Tongue (tissue), 2 donors: ENCODE measurements around the gene CAMKK2. TPM values are rescaled to one million over a fixed set of nuclear protein-coding genes. Genes with fewer than 3 reads are reported as not detected.
"Not testable (repeated sequence)": the region's sequence is repeated elsewhere in the genome, so short reads cannot be mapped to it uniquely, and the experiment has no call there.

Source experiments
- DNase-seq: peaks from one replicate; pipeline ENCODE4 v3.0.0-alpha.2; 2015
- total RNA-seq: library from RNA; depleted of rRNA; stranded (reverse); fragments of >200 nt; gene quantifications from one replicate; pipeline ENCODE4 v1.2.3, GENCODE V29; 2014

Gene CAMKK2
- total RNA-seq, 1 donor from 2014 or later: 16.8 TPM

GRCh38 chr12:121298411-121298810 is 1.9 kb upstream of the CAMKK2 start:
- DNase-seq: not testable (repeated sequence)

- peak; percentile 39 for DNase-seq
Observed at GRCh38 chr12:121297435-121297991, 1.0 kb upstream of the CAMKK2 start.

GRCh38 chr12:121295746-121296617 is 527 bp downstream of the CAMKK2 start:
- peak; percentile 24 for DNase-seq

GRCh38 chr12:121295116-121295745 is 1.3 kb downstream of the CAMKK2 start:
- DNase-seq: no peak

GRCh38 chr12:121294151-121294889 is 2.2 kb downstream of the CAMKK2 start:
- no peak for DNase-seq

- DNase-seq: no peak
Observed at GRCh38 chr12:121293603-121294002, 2.9 kb downstream of the CAMKK2 start.

- no peak for DNase-seq
Observed at GRCh38 chr12:121290410-121290809, 6.1 kb downstream of the CAMKK2 start.

- no peak for DNase-seq
Observed at GRCh38 chr12:121289962-121290361, 6.5 kb downstream of the CAMKK2 start.

- DNase-seq: peak; percentile 23
Observed at GRCh38 chr12:121288986-121289385, 7.5 kb downstream of the CAMKK2 start.

- DNase-seq: no peak
Observed at GRCh38 chr12:121288158-121288845, 8.2 kb downstream of the CAMKK2 start.

GRCh38 chr12:121287267-121287954 is 9.1 kb downstream of the CAMKK2 start:
- DNase-seq: no peak

GRCh38 chr12:121285856-121286255 is 10.7 kb downstream of the CAMKK2 start:
- DNase-seq: no peak

- no peak for DNase-seq
Observed at GRCh38 chr12:121284551-121285390, 11.7 kb downstream of the CAMKK2 start.

- DNase-seq: no peak
Observed at GRCh38 chr12:121283841-121284240, 12.7 kb downstream of the CAMKK2 start.

GRCh38 chr12:121283388-121283787 is 13.1 kb downstream of the CAMKK2 start:
- DNase-seq: no peak

GRCh38 chr12:121282910-121283309 is 13.6 kb downstream of the CAMKK2 start:
- not testable (repeated sequence) for DNase-seq

- no peak for DNase-seq
Observed at GRCh38 chr12:121282072-121282742, 14.3 kb downstream of the CAMKK2 start.

- not testable (repeated sequence) for DNase-seq
Observed at GRCh38 chr12:121281116-121281515, 15.4 kb downstream of the CAMKK2 start.

GRCh38 chr12:121280531-121280930 is 16.0 kb downstream of the CAMKK2 start:
- DNase-seq: not testable (repeated sequence)

GRCh38 chr12:121279507-121279915 is 17.0 kb downstream of the CAMKK2 start:
- DNase-seq: no peak
